Lower leg skin (tissue), 3 donors: ENCODE measurements around the gene TANK.

Source experiments
- POLR2A ChIP-seq, 2 donors: fragments of 450-650 bp; IDR thresholded peaks; one replicate each; pipeline ENCODE4 v1.6.1; 2016 to 2017; ENCODE audit warnings: antibody characterized with exemption in 2 of 2, mild to moderate bottlenecking in 1 of 2, moderate library complexity in 1 of 2
- TF ChIP-seq, protein P1 (sequence below), 3 donors: fragments of 450-650 bp; IDR thresholded peaks; one replicate each; pipeline ENCODE4 v1.5.1; 2016; ENCODE audit warnings: antibody characterized with exemption in 3 of 3, mild to moderate bottlenecking in 3 of 3, moderate library complexity in 2 of 3

DNA sequence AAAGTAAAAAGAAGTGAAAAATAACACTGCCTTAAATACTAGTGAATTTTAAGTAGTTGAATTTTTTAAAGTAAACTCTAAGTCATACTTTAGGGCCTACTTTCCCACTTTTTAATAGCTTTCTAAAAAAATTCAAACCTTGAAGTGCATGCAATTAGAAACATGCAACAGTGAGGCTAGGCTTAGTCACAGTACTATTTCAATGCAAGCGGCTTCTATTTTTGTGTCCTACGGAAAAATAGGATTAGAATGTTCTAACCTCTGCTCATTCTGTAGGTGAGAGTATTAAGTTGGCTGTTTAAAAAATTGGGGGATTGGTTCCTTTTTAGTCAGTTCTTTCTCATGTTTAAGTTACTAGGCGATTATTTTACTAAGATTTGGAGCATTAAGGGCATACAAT lies 108.9 kb downstream of the TANK start:
- TF ChIP-seq, protein P1, sequence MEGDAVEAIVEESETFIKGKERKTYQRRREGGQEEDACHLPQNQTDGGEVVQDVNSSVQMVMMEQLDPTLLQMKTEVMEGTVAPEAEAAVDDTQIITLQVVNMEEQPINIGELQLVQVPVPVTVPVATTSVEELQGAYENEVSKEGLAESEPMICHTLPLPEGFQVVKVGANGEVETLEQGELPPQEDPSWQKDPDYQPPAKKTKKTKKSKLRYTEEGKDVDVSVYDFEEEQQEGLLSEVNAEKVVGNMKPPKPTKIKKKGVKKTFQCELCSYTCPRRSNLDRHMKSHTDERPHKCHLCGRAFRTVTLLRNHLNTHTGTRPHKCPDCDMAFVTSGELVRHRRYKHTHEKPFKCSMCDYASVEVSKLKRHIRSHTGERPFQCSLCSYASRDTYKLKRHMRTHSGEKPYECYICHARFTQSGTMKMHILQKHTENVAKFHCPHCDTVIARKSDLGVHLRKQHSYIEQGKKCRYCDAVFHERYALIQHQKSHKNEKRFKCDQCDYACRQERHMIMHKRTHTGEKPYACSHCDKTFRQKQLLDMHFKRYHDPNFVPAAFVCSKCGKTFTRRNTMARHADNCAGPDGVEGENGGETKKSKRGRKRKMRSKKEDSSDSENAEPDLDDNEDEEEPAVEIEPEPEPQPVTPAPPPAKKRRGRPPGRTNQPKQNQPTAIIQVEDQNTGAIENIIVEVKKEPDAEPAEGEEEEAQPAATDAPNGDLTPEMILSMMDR (IDR thresholded peaks at IDR 0.05) = no peak
- TF ChIP-seq POLR2A (IDR thresholded peaks at IDR 0.05) = no peak
